Measurements from ENCODE around the gene MYOCOS.

The MYOCOS gene

GRCh38 chr1:171663854-171664575, 42.0 kb downstream of the MYOCOS start:
- DNase-seq = peak; percentile 9

DNA sequence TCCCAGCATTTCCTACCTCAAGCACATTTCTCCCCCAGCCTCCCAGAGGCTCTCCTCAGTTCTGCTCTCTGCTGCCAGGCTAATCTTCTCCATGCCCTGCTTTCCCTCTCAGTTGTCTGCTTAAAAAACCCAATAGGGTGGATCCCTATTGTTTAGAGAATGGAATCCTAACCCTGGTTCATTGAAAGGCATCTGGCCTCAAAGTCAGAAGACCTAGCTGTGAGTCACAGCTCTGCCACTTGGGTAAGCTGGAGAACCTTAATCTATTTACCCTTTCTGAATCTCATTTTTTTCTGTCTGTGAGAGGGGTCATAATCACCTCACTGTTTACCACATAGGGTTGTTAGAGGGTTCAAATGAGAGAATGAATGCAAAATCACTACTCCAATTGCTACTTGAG, 42.9 kb downstream of the MYOCOS start:
- DNase-seq = no peak

- no peak for DNase-seq
Observed at GRCh38 chr1:171666114-171666769, 44.2 kb downstream of the MYOCOS start.

DNA sequence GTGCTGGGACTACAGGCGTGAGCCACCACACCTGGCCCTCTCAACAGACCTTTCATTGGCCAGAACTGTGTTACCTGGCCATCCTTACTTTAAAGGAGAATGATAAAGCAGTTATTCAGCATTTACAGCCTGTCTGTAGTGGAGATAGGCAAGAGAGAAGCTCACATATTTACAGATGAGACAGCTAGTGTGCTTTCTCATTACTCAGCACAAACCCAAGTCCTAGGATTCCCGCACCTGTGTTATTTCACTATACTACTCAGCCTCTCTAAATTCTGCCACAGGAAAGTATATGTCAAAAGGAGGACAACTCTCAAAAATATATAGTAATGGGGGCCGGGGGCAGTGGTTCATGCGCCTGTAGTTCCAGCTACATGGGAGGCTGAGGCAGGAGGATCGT, 46.3 kb downstream of the MYOCOS start:
- DNase-seq = no peak

GRCh38 chr1:171670739-171671138, 48.7 kb downstream of the MYOCOS start:
- no peak for DNase-seq

DNA sequence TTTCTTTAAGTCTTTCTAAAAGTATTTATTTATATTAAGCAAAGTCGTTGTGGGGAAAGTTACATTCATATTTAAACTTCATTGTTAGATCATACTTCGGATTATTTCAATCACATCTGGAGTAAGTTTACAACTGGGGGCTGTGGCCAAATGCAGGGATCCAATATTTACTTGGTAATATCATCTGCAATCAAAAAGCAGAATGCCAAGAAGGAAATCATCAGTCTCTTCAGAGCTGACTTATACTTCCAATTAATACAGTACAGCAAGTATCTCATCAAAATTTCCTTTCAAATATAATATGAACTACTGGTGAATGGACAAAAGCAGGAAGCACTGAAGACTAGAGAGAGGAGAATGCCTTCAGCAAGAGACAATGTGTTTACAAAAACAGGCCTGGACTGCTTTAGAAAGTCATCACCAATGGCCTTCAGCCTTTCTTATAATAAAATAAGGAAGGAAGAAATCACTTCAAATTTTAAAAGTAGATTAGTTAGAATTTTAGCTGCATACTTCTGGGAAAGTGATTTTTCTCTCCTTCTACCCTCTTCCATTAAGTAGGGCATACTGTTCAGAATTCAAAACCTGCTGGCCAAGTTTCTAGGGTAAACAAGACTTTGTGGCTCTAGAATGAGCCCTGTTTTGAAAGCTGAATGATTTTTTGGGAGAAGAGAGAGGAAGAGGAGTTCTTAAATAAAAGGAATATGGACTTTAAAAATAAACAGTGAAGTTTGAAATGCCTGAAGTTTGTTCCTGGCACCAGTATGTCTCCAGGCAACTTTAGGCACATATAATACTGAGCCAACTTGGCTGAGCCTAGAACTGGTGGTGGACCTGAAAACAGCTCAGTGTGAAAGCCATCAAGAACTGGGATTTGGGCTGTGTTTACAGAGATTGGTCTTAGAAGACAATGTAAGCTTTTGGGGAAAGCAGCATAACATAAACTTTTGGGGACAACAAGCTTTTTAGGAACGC, 52.7 kb downstream of the MYOCOS start:
- DNase-seq = no peak
